KMS-11 (cell line): Measurements from ENCODE around the gene IP6K1.

ENCODE experiments used
- H2AFZ ChIP-seq: fragments of 200-600 bp; sonication (generic); 2 replicates; pipeline ENCODE4 v1.6.1; 2016; ENCODE audit warnings: antibody characterized with exemption, mixed run types, low read depth
- H3K27ac ChIP-seq: fragments of 200-600 bp; sonication (generic); 2 replicates; pipeline ENCODE4 v1.6.1; 2016; ENCODE audit warnings: mild to moderate bottlenecking, mixed run types
- H3K27me3 ChIP-seq: fragments of 200-600 bp; sonication (generic); 2 replicates; pipeline ENCODE4 v1.6.1; 2017; ENCODE audit warnings: mild to moderate bottlenecking, low read depth, mixed run types, moderate library complexity; ENCODE audit not compliant: insufficient read depth
- H3K36me3 ChIP-seq: fragments of 200-600 bp; sonication (generic); 2 replicates; pipeline ENCODE4 v1.6.1; 2017; ENCODE audit warnings: mild to moderate bottlenecking, mixed run types; ENCODE audit not compliant: insufficient read depth
- H3K4me1 ChIP-seq: fragments of 200-600 bp; sonication (generic); 2 replicates; pipeline ENCODE4 v1.6.1; 2016; ENCODE audit warnings: mild to moderate bottlenecking, low read depth, mixed run types; ENCODE audit not compliant: poor library complexity, severe bottlenecking
- H3K4me2 ChIP-seq: fragments of 200-600 bp; sonication (generic); 2 replicates; pipeline ENCODE4 v1.7.0; 2016; ENCODE audit warnings: mild to moderate bottlenecking, mixed run types
- H3K4me3 ChIP-seq: fragments of 200-600 bp; sonication (generic); IDR thresholded peaks from 2 replicates; pipeline ENCODE4 v1.6.1; 2017; ENCODE audit warnings: low read depth, low read length, mixed read lengths; ENCODE audit not compliant: insufficient read depth
- H3K79me2 ChIP-seq: fragments of 200-600 bp; sonication (generic); 2 replicates; pipeline ENCODE4 v1.6.1; 2016; ENCODE audit warnings: low read depth, mixed run types; ENCODE audit not compliant: insufficient read depth
- H3K9ac ChIP-seq: fragments of 200-600 bp; sonication (generic); 2 replicates; pipeline ENCODE4 v1.6.1; 2016; ENCODE audit warnings: mild to moderate bottlenecking, mixed run types
- H4K20me1 ChIP-seq: fragments of 200-600 bp; sonication (generic); 2 replicates; pipeline ENCODE4 v1.6.1; 2016; ENCODE audit warnings: mild to moderate bottlenecking, mixed run types; ENCODE audit not compliant: insufficient read depth
- TF ChIP-seq, protein P1 (sequence below): fragments of 200-600 bp; sonication (generic); conservative IDR thresholded peaks from 2 replicates; pipeline ENCODE4 v1.6.1; 2017; ENCODE audit warnings: low read depth, mild to moderate bottlenecking, antibody characterized with exemption, low read length, moderate library complexity, mixed read lengths

IP6K1 gene

DNA sequence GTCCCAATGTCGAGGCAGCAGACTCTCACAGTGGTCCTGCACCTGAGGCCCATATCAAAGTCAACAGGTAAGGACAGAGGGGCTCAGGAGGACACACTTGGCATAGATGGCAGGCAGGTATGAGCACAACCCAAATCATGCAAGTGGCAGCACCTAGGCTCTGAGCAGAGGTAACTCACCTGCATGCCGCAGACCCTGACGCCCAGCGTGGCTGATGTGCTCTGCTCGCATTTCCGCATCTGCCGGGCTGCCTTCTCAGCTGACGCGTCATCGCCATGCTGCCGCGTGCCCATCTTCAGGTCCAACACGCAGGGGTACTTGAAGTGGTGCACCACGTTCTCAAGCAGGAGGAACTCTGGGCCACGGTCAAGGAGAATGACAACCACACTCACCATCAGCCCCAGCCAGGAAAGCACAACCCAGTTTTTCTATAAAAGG lies 58.4 kb downstream of the IP6K1 start:
- no peaks in the 10 kb centered on the region for H3K27me3 ChIP-seq
- peaks cover 10% of the 10 kb centered on the region for H3K4me1 ChIP-seq
- no peaks in the 10 kb centered on the region for H3K36me3 ChIP-seq
- no peak overlapping the region for H3K27ac ChIP-seq
- no peaks in the 10 kb centered on the region for H4K20me1 ChIP-seq
- H3K79me2 ChIP-seq: peaks cover 6% of the 10 kb centered on the region; the same call in 1 of the 2 replicates
- no peak overlapping the region for H2AFZ ChIP-seq
- TF ChIP-seq, protein P1, sequence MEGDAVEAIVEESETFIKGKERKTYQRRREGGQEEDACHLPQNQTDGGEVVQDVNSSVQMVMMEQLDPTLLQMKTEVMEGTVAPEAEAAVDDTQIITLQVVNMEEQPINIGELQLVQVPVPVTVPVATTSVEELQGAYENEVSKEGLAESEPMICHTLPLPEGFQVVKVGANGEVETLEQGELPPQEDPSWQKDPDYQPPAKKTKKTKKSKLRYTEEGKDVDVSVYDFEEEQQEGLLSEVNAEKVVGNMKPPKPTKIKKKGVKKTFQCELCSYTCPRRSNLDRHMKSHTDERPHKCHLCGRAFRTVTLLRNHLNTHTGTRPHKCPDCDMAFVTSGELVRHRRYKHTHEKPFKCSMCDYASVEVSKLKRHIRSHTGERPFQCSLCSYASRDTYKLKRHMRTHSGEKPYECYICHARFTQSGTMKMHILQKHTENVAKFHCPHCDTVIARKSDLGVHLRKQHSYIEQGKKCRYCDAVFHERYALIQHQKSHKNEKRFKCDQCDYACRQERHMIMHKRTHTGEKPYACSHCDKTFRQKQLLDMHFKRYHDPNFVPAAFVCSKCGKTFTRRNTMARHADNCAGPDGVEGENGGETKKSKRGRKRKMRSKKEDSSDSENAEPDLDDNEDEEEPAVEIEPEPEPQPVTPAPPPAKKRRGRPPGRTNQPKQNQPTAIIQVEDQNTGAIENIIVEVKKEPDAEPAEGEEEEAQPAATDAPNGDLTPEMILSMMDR: no peak
- no peak overlapping the region for H3K4me2 ChIP-seq
- no peak overlapping the region for H3K9ac ChIP-seq
- H3K4me3 ChIP-seq: no peak overlapping the region

DNA sequence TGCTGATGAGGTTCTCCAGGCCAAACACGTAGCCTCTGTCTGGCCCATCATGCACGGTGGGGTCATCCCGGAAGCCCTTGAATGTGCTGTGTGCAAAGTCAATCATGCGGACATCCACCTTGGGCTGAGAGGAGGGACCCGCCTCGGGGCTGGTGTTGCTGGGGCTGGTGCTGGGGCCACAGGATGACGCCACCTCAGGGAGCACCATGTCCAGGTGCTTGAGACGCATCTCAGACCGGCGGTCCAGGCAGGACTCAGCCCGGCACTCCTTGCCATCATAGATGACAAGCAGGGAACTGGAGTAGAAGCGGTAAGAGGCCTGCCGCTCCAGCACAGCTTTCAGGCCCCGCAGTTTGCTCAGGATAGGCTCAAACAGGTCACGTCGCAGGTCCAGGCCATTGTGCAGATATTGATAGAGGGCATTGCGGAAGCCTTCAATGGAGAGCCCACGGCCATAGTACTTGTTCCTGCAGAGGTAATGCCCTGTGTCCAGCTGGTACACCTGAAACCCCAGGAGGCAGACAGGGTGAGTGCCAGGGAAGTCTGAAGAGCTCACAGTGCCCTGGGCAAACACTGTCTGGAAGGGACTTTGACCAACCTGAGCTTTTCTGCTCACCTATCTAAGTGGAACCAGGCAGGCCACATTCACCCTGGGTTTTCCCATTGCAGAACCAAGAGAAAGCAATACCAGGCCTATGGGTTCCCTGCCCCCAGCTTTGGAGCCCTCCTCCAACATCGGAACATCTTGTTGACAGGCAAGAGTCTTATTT lies 59.0 kb downstream of the IP6K1 start:
- Histone ChIP-seq H3K79me2 (peaks cover 9% of the 10 kb centered on the region; the same call in 1 of the 2 replicates), H3K9ac (no peak overlapping the region), H3K27ac (no peak overlapping the region)

DNA sequence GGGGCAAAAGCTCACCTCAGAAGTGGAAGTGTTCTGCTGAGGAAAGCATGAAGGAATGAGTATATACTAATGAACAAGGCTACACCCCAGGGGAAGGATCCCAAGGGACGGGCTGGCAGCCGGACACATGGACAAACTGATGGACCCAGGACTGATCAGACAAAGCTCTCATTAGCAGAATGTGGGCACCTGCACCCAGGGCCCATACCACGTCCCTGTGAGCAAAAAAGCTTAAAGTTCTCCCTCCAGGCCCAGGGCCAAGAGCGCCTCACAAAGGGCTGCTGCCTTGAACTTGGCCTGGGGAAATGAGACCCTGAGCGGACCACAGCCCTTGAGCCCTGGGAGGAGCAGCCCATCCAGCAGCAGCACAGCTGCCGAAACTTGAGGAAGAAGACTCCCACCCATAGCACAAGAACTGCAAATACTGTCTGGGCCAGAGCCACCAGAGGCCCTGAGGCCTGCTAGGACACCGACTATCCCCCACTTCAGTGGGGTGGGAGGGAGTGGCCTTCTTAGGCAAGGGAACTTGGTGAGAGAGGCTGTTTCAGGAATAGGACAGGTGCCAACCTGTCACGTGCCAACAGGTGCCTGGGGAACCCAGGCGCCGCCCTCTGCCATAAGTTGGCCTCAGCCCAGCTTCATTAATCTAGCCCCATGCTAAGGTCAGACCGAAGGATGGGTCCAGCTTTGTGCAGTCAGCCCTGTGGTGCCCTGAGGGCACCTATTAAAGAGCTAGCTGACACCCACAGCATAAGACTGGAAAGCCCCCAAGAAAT lies 60.2 kb downstream of the IP6K1 start:
- H3K27me3 ChIP-seq: no peaks in the 10 kb centered on the region
- no peak overlapping the region for H3K4me3 ChIP-seq
- no peak overlapping the region for H2AFZ ChIP-seq
- H4K20me1 ChIP-seq: no peaks in the 10 kb centered on the region
- peaks cover 14% of the 10 kb centered on the region for H3K4me1 ChIP-seq
- no peak overlapping the region for H3K9ac ChIP-seq
- peaks cover 9% of the 10 kb centered on the region; the same call in 1 of the 2 replicates for H3K79me2 ChIP-seq
- H3K36me3 ChIP-seq: no peaks in the 10 kb centered on the region
- H3K27ac ChIP-seq: peak overlapping the region; percentile 93; the same call in 1 of the 2 replicates
- H3K4me2 ChIP-seq: no peak overlapping the region
- TF ChIP-seq, protein P1: no peak

More for the DNA sequence above, 59.0 kb downstream of the IP6K1 start:
- Histone ChIP-seq H3K4me3 (no peak overlapping the region), H3K27me3 (no peaks in the 10 kb centered on the region), H3K4me1 (peaks cover 14% of the 10 kb centered on the region), H3K4me2 (no peak overlapping the region), H4K20me1 (no peaks in the 10 kb centered on the region), H3K36me3 (no peaks in the 10 kb centered on the region), H2AFZ (no peak overlapping the region)
- TF ChIP-seq, protein P1: no peak

DNA sequence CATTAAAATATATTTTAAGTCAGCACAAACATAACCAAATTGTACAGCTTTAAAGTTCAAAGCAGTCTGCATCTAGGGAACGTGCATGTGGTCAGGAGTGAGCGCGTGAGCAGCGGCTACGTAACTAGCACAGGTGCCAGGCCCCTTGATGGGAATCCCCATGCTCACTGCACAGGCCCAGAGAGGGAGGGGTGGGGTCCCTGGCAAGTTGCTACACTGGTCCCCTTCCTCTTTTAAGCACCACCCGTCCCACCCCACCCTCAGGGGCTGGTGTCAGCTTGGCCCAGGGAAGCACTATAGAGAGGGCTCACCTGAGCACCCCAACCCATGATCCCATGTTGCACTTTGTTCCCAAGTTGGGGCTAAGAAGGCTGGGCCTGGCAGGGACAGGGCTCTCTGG lies 61.8 kb downstream of the IP6K1 start:
- Histone ChIP-seq H2AFZ (0 out of 2 replicates have a peak overlapping the region, but pooled peaks have one; percentile 41), H3K4me1 (peaks cover 14% of the 10 kb centered on the region), H3K4me2 (peak overlapping the region; percentile 91), H3K4me3 (no peak overlapping the region), H4K20me1 (no peaks in the 10 kb centered on the region), H3K36me3 (no peaks in the 10 kb centered on the region), H3K27me3 (no peaks in the 10 kb centered on the region), H3K9ac (peak overlapping the region; percentile 91), H3K79me2 (peaks cover 9% of the 10 kb centered on the region; the same call in 1 of the 2 replicates), H3K27ac (peak overlapping the region; percentile 93)
- TF ChIP-seq, protein P1: no peak
